Activated CD4-positive, alpha-beta T cell treated with anti-CD3 and anti-CD28 coated beads, Interleukin-2, Interleukin-6, amounts not matched to agents 100 ng/mL and 50 ng/mL, durations not matched to agents 16 hours and 8 hours (primary cell): ENCODE data around the gene S100A9.
"Not testable (repeated sequence)": the region's sequence is repeated elsewhere in the genome, so short reads cannot be mapped to it uniquely, and the experiment has no call there.

Experiments
- DNase-seq: peaks from one replicate; pipeline ENCODE4 v3.0.0-alpha.2; 2020

Gene S100A9

DNA sequence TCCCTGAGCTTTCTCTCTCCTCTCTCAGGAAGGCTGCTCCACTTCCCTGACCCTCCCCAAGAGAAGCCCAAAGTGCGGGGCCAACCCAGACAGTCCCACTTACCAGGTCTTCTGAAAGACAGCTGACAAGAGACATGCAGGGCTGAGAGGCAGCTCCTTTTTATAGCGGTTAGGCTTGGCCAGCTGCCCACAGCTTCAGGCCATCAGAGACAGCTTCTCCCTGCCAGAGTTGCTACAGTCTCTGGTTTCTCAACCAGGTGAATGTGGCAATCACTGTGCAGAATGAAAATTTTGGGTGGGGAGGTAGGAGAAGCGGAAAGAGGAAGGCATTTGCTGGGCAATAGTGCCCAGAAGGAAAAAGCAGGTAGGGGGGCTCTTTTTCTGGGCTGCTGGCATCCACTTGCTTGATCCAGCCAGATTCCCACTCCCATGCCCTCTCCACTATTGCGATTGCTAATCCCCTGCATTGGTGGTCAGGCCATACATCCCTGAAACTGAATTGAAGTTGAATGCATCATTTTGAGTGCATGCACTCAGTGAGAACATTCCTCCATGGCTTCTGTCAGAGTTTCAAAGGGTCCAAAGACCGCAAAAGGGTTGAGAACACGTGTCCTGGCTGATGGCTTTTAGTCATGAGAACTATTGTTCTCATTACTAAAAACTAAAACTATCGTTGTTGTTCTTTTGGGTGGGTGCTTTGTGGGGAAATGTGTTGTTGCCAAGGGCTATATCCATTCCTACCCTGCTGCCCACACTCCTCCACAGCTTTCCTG is 33.5 kb downstream of the S100A9 start, which contains the start of gene S100A8:
S100A8 (minus strand) TSS at position 136 of the 773 bp plus-strand sequence. CDS start 538 bp downstream, outside the sequence.
- no peak for DNase-seq

DNA sequence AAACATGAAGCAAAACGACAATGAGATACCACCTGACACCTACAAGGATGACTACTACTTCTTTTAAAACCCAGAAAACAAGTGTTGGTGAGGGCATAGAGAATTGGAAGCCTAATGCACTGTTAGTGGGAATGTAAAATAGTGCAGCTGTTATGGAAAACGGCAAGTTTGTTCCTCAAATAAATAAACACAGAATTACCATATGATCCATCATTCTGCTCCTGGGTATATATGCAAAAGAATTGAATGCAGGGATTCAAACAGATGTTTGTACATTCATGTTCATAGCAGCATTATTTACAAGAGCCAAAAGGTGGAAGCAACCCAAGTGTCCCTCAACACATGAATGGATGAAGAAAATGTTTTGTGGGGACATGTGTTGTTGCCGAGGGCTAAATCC is 34.6 kb downstream of the S100A9 start:
- no peak for DNase-seq

DNA sequence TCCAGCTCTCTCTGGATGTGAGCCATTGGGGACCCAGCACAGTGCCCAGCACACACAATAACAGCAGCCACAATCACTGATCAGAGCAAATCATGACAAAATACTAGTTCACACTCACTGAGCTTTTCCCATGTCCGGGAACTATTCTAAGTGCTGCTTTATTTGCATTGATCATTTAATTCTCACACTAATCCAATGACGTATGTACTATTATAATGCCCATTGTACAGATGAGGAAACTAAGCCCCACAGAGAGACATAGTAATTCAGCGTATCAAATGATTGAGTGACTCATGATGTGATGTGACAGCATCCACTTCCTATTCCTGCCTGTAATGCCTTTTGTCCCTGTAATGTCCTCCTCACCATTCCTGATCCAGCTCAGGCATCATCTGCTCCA is 35.2 kb downstream of the S100A9 start:
- no peak for DNase-seq

DNA sequence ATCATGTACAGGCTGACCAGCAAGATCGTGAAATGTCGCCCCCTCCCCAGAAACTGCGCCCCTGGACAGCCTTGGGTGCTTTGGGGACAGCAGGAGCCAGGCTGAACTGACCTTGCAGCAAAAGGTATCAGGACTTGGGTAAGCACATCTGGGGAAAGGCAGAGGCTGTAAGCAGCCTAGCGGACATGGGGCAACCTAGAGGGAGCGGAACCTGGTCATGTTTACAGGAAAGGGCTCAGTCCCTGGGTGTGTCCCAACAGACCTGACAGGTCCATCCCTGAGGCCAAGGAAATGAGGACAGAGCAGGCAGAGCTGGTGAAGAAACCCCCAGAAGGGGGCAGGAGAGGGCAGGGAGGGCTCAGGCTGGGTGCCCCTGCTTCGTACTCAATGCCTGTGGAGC is 36.3 kb downstream of the S100A9 start:
- DNase-seq = no peak

DNA sequence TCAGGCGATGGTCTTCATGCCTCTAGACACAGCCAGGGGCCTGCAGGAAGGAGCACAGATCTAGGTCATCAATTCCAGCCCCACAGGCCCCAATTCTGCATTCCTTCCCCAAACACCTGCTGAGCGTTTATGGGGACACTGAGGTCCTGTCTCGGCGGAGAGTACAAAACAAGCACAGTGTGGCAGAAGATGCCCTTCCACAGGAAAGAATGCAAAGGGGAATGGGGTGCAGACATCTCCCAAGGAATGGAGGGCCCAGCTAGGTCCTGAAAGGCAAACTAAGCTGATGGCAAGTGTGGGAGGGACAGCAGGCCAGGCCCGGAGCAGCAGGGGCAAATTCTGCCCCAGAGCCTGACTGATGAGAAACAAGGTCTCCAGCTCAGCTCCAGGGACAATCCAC is 36.7 kb downstream of the S100A9 start:
- no peak for DNase-seq

DNA sequence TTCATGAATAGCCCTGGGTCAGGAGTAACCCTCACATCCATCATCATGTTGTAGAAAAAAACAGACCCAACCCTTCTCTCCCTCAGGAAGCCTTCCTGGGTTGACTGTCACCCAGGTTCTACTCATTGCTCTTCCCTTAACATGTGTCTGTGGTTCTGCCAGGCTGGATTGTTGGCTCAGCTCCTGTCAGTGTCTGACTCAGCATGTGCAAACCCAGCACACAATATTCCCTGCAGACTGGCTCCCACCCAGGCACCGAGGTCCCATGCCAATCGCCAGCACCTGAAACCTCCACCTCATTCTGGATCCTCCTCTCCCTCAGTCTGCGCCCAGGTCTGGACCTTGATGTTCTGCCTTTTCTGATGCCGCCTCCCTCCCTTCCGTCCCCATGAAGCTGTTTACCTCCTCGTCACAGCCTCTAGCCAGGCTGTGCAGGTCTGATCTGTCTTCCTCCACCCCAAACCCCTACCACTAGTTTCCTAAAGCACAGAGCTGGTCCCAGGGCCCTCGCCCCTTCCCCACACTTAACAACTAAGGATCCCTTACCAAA is 37.6 kb downstream of the S100A9 start:
- no peak for DNase-seq

DNA sequence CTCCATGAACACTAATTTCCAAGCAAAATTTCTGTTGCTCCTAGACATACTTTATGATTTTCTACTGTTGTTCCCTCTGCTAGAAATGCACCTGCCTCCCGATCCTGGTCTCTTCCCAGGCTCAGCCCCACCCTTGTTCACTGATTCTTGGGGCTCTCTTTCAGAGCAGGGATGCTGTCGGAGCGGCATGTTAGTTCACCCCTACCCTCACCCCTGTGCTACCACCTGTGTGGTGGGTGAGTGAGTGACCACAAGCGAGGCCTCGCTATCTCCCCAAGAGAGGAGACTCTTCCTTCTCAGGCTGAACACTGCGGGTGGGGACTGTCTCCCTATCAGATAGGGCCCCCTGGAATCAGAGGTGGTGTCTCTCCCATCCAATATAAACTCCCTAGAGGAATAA is 38.1 kb downstream of the S100A9 start:
- no peak for DNase-seq

DNA sequence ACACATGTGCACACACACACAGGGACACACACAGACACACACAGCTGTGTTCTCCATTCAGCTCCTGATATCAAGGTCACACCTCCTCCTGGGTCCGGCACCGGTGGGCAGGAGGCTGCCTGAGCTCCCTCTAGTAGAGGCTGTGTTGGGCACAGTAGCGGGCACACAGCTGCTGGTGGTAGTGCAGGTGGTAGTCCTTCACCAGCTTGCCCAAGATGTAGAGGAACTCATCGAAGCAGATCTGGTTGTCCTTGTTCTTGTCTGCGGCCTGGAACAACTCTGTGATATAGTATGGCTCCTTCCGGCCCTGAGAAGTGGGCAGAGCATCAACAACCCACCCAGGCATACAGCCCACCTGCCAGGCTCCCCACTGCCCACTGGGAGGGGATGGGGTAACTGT is 38.8 kb downstream of the S100A9 start:
- no peak for DNase-seq

DNA sequence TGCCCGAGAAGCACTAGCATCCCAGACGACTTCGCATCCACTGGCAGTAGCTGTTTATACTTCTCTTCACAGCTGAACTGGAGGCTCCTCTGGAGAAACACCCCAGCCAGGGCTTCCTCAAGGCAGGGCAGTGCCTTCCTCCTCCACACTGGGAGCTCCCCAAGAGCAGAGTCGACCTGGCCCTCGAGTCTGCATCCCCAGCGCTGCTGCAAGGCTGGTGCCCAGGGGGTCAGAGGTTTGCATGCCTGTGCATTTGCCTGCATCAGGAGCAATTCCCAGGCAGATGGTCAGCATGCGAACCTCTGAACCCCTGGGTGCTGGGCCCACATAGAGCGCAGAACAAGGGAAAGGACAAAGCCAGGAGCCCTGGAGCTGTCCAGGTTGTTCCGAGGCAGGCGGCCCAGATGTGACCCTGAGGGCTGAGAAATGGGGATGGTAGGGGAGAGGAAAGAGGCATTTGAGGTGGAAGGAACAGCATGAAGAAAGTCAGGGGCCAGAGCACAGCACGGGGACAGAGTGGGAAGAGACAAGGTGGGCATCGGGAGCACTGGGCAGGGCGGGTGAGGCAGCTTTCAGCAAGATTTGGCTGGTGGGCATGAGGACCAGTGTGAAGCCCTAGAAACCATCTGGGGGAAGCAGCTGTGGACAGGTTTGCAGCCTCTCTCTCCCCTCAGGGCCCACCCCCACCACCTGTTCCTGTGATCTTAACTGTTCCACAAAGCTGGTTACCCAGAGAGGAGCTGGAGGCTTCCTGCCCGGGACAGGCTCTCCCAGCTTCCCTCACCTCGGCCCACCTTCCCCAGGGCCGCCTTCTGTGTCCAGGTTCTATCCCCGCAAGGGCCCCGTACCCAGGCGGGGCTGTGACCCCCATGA is 39.6 kb downstream of the S100A9 start:
- DNase-seq = no peak

DNA sequence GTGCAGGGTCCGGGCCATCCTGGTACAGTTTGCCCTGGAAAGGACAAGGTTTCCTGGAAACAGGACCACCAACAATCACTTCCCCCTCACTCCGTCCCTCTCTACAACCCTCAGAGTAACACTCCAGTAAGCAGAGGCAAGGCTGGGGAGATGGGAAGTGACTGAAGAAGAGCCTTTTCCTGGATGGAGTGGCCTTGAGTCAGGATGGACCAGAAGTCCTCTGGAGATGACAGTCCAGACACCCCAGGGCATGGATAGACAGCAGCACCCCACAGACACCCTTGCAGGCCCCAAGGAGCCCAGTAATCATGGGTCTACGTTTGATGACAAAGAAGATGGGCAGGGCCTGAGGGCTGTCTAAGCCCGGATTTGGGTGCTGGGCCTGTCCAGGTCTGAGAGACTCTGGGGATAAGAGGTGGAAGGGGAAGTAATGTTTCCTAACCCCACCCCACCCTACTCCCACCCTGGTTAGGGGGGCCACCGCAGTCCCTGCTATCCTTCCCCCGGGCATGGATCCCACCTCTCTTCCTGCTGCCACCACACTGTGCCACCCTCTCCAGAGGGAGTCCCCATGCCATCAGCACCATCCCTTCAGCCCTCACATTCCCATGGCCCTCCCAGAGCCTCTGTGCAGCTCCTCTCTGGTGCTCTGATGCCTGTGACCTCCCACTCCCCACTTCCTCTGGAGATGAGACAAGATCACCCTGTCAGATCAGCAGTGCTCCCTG is 40.4 kb downstream of the S100A9 start:
- DNase-seq = no peak

DNA sequence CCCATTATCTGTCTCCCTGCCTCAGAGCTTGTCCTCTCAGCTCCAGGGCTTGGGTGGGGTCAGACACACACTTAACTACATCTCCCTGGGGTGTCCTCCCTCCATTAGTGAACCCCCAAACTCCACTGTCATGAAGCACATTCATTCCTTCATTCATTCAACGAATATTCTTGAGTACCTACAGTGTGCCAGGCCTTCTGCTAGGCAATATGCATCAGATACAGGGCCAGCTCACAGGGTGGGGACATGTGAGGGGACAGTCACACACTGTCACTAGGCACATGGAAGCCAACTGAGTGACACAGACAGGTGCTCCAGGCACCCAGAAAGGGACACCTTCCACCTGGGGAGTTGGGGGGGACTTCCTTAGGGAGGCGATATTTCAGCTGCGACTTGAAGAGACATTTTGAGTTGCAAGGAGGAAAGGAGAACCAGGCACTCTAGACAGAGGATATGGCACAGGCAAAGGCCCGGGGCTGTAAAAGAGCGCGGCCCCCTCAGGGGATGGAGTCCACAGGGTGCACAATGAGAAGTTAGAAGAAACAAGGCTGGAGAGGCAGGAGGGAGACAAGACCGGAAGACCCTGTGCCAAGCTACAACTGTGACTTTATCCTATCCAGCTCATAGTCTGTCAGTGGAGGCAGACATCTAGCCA is 41.9 kb downstream of the S100A9 start:
- DNase-seq = no peak

DNA sequence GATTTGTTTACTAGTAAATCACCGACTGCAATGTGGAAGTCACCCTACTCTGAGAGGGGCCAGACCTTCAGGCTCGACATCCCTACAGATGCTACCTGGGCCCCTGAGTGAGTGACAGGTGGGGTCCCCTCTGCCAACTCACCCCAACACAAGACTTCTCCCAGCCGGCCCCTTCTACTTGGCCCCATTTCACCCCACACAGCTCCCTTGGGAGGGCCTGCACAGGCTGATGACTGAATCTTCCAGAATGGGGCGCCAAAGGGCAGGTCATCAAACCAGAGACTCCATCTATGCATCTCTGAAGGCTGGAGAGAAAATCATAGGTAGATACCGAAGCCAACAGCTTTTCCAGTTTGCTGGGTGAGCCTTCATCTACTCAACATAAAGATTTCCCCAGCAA is 42.6 kb downstream of the S100A9 start:
- no peak for DNase-seq

DNA sequence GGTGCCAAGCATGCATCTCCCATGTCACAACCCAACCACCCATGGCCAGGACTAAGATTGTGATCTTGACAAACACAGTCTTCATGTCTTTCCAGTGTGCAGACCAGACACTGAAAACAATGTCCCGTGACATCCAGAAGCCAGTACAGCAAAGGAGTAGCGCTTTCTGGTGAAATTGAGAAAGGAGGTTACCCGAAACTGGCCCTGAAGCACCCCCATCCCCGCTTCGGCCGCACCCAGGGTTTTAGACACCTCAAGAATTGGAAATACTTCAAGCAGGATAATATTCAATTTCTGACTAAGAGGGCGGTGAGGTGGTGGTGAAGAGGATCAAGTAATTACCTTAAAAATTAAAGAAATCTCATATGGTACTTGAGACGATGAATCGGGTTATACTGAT is 43.8 kb downstream of the S100A9 start:
- DNase-seq = no peak

DNA sequence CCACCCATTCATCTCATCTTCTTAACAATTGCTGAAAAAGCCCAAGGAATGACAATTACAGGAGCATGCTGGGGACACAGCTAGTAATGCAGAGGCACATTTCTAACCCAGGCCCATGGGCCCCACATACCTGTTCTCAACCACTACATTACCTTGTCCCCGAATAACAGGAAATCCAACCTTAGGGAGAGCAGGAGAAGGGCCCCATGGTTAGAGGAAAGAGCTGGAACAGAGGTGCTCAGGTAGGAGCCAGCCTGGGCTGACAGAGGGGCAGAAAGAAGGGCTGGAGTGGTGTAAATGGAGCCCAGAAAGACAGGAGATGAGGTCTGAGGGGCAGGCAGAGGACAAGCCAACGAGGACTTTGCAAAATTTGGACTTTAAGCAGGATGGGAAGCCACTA is 44.6 kb downstream of the S100A9 start:
- DNase-seq = no peak

DNA sequence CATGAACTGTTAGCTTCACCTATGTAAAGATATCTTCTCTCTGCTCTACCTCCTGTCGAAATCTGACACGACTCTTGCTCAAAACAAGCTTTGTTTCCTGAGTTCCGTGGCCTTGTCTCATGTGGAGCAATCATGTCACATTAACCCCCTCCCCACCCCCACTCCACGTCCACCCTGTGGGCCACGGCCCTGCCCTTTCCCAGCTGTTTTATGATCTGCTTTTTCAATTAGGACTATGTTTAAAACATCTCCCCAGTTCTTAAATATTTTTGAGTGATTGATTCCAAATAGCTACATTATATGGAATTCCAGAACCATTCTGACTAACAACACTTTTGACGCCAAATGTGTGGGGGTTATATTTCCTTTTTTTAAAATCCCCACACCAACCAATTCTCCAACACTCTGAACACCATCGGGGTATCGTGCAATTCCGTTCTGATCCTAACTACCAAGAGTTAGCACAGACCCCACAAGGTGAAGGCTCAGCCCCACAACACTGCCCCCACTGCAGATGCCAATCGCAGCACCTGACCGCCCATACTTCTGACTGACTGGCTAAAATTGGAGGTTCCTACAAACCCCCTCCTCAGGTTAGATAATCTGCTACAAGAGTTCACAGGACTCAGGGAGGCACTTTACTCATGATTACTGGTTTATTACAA is 45.9 kb downstream of the S100A9 start:
- DNase-seq = no peak

DNA sequence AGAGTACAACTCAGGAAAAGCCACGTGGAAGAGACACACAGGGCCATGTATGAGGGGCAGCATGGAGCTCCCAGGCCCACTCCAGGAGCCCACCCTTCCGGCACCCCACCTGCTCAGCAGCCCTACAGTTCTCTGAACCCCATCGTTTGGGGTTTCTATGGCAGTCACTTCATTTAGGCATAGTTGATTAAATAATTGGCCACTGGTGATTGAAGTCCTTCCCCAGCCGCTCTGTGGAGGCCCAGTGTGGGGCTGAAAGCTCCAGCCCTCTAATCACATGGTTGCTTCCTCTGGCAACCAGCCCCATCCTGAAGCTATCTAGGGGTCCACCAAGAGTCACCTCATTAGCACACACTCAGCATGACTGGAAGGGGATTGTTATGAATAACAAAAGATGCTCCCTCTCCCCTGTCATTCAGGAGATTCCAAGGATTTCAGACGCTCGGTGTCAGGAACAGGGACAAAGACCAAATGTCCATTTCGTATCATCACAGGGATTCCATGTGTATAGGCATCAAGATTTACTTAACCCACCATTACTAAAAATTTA is 46.5 kb downstream of the S100A9 start:
- no peak for DNase-seq

DNA sequence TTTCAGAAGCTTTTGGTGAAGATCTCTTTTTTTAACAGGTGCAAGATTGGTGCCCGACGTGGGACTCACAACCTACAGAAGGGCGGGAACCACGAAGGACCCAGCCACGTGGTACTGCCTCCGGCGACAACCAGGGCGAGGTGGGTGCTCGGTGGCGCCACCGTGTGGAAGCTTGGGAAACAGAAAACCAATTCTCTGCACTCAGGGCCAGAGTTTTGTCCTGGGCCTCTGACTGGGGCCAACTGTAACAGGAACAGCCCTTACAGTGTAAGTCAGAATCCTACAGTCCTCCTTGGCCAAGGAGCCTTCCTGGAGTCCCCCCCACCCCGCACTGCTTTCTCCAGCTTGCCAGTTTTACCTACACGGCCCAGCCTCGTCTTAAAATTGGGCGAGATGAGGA is 47.1 kb downstream of the S100A9 start:
- peak; percentile 66 for DNase-seq

DNA sequence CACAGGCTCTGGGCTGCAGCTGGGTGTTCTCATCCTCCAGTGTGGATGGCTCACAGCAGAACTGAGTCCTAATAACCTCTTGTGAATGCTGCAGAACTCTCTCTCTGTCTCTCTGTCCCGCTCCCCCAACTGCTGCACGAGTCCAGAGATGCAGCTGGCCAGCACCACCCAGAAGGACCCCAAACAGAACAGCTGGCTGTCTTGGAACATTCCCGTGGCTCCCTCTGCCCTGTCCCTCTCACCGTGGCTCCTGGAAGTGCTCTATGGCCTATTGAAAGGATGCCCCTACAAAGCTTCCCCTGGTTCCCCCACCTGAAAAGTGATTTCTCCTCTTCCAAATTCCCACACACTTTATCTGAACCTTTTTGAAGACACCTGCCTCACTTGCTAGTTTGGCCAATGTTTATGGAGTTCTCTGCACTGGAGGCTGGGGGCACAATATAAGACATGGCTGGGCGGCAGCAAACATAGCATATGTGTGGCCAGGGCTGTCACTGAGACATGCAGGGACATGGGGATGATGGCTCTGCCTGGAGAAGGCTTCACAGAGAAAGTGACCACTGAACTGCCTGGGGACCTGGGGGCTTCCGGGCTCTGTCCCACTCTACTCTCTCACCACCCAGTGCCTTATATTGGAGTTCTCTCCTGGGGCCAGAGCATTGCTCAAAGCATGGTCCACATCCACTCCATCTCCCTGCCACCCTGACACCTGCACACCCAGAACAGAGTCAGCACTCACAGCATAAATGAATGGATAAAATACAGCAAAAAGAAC is 48.4 kb downstream of the S100A9 start:
- not testable (repeated sequence) for DNase-seq

DNA sequence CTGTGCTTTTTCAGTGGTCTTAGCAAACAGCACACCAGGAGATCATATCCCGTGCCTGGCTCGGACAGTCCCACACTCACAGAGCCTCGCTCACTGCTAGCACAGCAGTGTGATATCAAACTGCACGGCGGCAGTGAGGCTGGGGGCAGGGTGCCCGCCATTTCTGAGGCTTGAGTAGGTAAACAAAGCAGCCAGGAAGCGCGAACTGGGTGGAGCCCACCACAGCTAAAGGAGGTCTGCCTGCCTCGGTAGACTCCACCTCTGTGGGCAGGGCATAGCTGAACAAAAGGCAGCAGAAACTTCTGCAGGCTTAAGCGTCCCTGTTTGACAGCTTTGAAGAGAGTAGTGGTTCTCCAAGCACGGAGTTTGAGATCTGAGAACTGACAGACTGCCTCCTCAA is 49.6 kb downstream of the S100A9 start:
- DNase-seq = not testable (repeated sequence)
